ENCODE measurements around the gene CWC15.
"Not testable (repeated sequence)": the region's sequence is repeated elsewhere in the genome, so short reads cannot be mapped to it uniquely, and the experiment has no call there.

The CWC15 gene

DNA sequence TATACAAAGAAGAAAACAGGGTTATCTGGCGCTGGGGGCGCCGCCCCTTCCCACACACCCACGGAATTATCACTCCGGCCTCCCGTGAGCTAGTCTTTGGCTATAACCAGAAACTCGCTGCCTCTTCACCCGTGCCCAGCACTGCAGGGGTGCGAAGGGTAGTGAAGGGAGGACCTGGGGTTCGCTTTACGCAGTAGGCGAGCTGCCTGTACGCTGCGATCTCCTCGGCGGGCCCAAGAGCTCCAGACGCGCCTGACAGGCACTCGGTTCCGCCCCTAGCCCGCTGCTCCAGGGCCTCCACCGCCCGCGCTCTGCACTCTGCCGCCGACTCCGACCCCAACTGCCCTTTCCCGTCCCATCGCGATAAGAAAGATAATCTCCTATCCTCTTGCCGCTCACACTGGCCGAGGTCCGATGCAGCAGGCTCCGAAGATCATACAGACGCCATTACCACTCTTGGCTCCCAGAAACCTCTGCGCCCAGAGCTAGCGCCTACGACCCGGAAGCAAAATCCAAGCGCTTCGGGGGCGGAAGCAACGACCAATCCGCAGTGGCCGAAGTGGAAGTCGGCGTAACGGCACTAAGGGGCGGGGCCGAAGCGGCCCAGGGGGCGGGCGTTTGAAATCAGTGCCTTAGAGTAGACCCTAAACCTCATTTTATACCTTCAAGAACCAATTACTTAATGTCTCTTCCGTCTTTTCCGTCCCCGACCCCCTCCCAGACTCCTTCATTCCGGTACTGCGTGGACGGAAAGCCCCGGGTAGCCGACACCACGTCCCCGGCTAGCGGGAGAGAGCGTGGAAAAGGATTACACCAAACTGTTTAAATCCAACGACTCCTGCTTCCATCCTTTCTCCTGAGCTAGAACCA is at the start of gene CWC15, which contains the start of gene KDM4D:
Gene CWC15, minus strand, starts transcription at position 458 of the 870 bp plus-strand sequence. CDS start 1,371 bp downstream, outside the sequence.
Gene KDM4D, plus strand, starts transcription at position 611 of the 870 bp plus-strand sequence. CDS start 23,664 bp downstream, outside the sequence.
- no peak for TF ChIP-seq ZNF274 (IDR thresholded peaks at IDR 0.05; ENCODE audit: low read depth, low read length)
- peak within 1 kb of the TSS; percentile 91 for H3K4me3 ChIP-seq (ENCODE audit: low read length)

DNA sequence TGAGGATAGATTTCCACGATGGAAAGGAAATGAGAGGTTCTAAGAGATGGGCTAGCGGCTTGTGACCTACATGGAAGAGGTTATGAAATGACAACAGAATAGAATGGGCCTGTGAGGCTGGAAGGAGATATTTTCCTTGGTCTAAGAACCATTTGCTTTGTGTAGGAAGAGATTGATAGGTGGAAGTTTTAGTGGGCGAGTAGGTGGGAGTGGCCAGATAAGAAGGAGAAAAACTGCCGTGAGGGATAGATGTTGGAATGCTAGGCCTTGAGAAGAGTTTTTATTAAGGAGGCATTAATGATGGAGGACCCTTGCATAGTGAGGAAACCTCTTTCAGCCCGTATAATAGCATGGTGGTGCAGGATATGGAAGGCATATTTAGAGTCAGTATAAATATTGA is 48.1 kb upstream of the CWC15 start:
- H3K4me3 ChIP-seq (ENCODE audit: low read length), result not testable (repeated sequence)

DNA sequence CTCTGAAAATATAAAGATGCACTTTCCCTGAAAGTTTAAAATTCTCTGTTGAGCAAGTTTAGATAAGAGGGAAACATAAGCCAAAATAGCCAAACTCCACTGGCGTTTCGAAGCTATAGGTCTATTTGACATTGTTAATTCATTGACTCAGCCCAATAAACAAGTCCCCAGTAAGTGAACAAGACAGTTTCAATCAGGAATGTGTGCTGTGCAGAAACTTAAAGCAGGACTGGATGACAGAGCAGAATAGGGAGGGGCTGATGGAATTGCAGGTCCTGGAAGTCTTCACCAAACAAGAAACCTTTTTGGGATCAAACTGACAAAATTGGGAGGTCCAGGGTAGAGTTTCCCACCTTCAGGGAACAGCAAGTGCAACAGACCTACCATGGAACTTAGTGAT is 42.8 kb upstream of the CWC15 start:
- H3K4me3 ChIP-seq (ENCODE audit: low read length), result no peak overlapping the region
- TF ChIP-seq ZNF274 (IDR thresholded peaks at IDR 0.05; ENCODE audit: low read depth, low read length), result no peak

DNA sequence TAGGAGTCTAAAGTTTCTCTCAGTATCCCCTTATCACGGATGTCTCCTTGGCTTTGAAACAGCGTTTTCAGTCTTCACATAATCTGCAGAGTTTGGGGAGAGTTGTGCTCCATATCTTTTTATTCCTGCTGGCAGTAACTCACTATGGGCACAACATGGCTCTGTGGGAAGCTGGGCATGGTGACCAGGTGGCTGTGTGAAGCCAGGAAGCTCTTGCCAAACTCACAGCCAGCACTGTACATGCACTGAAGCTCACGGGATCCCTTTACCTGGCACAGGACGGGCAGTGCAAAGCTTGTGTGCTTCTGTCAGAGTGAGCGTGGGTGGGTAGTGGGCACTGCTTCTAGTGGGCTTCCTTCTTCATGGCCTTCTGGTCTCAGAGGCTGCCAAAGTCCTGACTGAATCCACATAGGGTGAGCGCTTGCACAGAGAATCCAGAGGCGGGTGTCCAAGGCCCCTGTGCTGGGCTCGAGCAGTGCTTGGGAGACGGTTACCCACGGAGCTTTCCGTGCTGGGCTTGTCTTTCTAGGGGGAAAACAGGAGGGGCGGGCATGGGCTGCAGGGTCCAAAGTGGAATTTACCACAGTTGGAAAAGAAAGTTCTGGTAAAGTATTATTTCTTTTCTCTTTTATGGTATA is 40.9 kb upstream of the CWC15 start:
- no peak for TF ChIP-seq ZNF274 (IDR thresholded peaks at IDR 0.05; ENCODE audit: low read depth, low read length)

DNA sequence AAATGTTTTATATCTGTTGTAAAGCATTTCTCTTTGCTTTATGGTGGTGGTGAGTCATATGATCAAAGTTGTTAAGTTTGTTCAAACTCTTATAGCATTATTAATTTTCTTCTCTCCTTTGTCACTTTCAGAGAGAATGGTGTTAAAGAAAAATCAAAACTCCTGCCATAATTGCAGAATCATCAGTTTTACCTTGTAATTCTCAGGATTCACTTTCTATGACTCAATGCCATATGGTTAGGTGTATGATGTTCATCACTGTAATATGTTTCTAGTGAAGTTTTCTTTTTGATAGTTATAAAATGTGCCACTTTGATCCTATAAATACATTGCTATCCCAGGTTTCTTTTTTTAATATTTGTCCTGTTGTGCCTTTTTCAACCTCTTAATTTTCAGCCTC is 38.0 kb upstream of the CWC15 start:
- H3K4me3 ChIP-seq (ENCODE audit: low read length), result no peak overlapping the region
- no peak for TF ChIP-seq ZNF274 (IDR thresholded peaks at IDR 0.05; ENCODE audit: low read depth, low read length)

More for the DNA sequence above, 40.9 kb upstream of the CWC15 start:
- no peak overlapping the region for H3K4me3 ChIP-seq (ENCODE audit: low read length)

DNA sequence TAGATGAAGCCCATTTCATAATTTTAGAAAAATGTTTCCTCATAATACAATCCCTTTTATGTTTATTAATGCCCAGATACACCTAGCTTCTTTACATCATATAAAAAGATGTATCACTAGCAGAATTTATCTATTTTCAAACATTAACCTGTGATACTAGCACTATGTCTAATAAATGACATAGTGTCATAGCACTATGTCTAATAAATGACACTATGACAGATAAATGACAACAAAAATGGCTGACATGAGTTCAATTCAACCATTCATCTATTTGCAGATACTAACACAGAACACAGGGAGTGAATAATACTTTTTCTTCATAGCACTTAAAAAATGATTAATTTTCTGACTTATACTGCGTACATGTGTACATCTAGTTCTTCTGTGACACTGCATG is 32.3 kb upstream of the CWC15 start:
- no peak for TF ChIP-seq ZNF274 (IDR thresholded peaks at IDR 0.05; ENCODE audit: low read depth, low read length)
- no peak overlapping the region for H3K4me3 ChIP-seq (ENCODE audit: low read length)

DNA sequence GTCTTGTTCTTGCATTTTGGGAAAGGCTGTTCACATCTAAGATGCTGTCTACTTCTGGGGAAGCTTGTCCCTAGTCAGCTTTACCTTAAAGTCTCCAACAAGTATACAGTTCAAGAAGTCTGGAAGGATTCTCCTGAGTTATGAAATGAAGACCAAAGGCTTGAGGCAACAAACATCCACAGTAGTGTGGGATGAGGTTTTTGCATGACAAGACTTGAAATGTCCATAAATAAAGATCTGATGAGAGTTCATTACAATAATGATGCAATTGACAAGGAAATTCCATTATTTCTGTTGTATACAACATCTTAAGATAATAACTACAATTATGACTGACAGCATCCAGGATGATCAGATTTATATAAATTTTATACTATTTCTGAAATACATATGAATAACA is 30.4 kb upstream of the CWC15 start:
- no peak overlapping the region for H3K4me3 ChIP-seq (ENCODE audit: low read length)
- TF ChIP-seq ZNF274 (IDR thresholded peaks at IDR 0.05; ENCODE audit: low read depth, low read length), result no peak

DNA sequence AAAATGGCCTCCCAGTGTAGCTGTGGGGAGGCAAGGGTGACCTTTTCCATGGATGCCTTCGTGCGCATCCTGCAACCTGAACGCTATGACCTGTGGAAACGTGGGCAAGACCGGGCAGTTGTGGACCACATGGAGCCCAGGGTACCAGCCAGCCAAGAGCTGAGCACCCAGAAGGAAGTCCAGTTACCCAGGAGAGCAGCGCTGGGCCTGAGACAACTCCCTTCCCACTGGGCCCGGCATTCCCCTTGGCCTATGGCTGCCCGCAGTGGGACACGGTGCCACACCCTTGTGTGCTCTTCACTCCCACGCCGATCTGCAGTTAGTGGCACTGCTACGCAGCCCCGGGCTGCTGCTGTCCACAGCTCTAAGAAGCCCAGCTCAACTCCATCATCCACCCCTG is 24.9 kb upstream of the CWC15 start:
- no peak for TF ChIP-seq ZNF274 (IDR thresholded peaks at IDR 0.05; ENCODE audit: low read depth, low read length)

DNA sequence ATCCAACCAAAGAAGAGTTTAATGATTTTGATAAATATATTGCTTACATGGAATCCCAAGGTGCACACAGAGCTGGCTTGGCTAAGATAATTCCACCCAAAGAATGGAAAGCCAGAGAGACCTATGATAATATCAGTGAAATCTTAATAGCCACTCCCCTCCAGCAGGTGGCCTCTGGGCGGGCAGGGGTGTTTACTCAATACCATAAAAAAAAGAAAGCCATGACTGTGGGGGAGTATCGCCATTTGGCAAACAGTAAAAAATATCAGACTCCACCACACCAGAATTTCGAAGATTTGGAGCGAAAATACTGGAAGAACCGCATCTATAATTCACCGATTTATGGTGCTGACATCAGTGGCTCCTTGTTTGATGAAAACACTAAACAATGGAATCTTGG is 24.1 kb upstream of the CWC15 start:
- TF ChIP-seq ZNF274 (IDR thresholded peaks at IDR 0.05; ENCODE audit: low read depth, low read length), result no peak
- no peak overlapping the region for H3K4me3 ChIP-seq (ENCODE audit: low read length)

More for the DNA sequence above, 24.9 kb upstream of the CWC15 start:
- H3K4me3 ChIP-seq (ENCODE audit: low read length), result no peak overlapping the region

DNA sequence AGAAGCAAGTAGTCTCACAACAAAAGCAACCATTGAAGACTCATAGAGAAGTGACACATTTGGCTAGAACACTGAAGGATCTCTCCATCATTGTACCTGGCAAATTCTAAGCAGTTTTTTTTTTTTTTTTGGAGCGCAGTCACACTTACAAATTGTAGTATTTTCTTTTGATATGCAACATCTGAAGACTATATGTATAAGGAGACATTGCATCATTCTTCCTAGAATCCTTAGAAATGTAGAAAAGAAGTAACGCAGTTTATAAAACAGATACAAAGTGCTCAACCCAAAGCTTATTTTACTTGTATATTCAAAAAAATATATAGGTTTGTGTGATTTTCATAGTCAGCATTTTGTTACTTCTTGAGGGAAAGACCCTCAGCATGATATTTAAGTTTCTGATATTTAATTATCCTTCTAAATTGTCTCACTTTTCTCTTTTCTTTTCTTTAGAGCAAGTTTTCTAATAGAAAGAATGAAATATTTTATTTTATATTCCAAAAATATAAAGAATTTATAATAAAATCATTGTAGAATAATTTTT is 20.1 kb upstream of the CWC15 start:
- no peak for TF ChIP-seq ZNF274 (IDR thresholded peaks at IDR 0.05; ENCODE audit: low read depth, low read length)

DNA sequence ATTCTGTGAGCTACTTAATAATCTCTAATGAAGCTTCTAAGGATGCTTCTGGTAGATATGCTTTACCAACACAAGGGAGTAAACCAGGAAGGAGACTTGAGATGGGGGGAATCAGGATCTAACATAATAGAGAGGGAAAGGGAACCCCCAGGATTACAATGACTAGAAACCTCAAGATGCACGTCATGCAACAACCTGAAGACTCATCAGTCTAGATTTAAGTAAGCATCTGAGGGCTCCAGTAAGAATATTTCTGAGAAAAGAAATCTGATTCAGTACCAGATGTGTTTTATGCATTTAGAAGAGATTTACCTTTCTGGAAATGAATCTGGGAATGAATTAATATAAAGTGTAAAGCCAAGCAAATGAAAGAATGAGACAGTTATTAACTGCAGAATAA is 15.4 kb upstream of the CWC15 start:
- H3K4me3 ChIP-seq (ENCODE audit: low read length), result no peak overlapping the region
- TF ChIP-seq ZNF274 (IDR thresholded peaks at IDR 0.05; ENCODE audit: low read depth, low read length), result no peak

More for the DNA sequence above, 20.1 kb upstream of the CWC15 start:
- H3K4me3 ChIP-seq (ENCODE audit: low read length), result no peak overlapping the region

DNA sequence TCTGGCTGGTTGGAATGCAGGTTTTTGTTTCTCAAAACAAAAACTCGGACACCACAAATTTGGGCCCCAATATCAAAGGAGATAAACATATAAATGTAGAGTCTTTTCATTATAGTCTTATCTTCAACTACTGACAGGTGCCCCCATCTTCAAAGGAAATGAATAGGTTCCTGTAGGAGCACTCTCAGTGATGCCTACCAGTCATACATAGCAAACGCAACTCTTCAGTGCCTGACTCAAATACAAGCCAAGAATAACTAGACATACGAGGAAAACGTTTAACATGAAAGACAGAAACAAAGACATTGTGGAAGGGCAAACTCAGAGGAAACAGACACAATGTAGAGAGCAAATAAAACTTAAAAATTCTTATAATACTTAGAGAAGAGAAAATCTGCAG is 14.0 kb upstream of the CWC15 start:
- TF ChIP-seq ZNF274 (IDR thresholded peaks at IDR 0.05; ENCODE audit: low read depth, low read length), result no peak
- H3K4me3 ChIP-seq (ENCODE audit: low read length), result no peak overlapping the region

DNA sequence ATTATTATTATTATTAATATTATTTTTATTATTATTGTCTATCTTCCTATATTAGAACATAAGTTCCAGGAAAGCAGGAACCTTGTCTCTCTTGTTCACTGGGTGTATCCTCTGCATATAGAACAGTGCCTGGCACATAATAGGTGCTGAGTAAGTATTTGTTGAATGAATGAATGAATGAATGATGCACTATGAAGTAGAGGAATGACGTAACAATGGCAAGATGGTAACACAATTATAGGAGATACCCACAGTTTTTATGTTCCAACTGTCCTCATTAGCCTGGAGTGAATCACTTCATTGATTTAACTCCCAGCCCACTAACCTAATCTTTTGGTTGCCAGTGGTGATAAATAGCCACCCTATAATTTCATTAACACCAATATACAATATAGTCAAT is 2.2 kb upstream of the CWC15 start:
- no peak overlapping the region for H3K4me3 ChIP-seq (ENCODE audit: low read length)
- no peak for TF ChIP-seq ZNF274 (IDR thresholded peaks at IDR 0.05; ENCODE audit: low read depth, low read length)

DNA sequence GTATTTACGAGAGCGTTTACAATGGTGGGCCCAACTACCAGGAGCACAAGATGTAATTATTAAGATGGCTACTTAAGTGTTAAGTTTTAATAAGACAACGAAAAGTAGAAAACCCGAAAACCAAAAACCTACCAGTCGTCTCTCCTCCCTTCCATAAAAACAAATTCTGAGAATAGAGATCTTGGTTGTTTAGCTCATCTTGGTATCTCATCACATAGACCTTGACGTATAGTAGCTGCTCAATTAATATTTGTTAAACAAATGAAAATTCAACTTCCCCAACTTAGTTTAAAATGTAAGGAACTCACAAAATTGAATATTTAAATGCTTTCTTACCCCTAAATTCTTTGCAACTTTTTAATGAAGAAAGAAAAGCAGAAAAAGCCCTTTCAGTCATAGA is 822 bp upstream of the CWC15 start:
- no peak for TF ChIP-seq ZNF274 (IDR thresholded peaks at IDR 0.05; ENCODE audit: low read depth, low read length)
- peak overlapping the region; percentile 91; the same call in 1 of the 2 replicates for H3K4me3 ChIP-seq (ENCODE audit: low read length)

DNA sequence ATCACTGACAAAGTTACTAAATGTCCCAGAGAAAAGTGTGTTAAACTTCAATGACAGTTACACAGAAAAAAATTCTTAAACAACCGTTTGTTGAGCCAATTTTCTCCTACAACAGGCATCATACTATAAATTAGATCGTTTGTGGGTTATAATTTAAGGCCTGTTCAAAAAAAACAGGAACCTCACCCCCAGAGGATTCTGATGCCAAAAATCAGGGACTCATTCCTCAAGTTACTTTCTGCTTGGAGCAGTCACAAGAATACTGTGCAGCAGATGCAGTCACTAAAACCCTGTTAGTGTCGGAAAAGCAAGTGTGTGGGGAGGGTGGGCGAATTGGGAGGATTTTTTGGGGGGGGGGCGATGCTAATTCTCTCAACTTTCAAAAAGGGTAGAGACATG is 657 bp downstream of the CWC15 start:
- no peak for TF ChIP-seq ZNF274 (IDR thresholded peaks at IDR 0.05; ENCODE audit: low read depth, low read length)
- H3K4me3 ChIP-seq (ENCODE audit: low read length), result peak overlapping the region; percentile 91

All from GM08714 (cell line).